Left ventricle myocardium superior (tissue), 1 donor: Measurements from ENCODE around the gene SIN3B. TPM values are rescaled to one million over a fixed set of nuclear protein-coding genes. Genes with fewer than 3 reads are reported as not detected.
A peak's percentile ranks its signal among the peaks of the same experiment; 100 is the strongest.

Experiments
- ATAC-seq: fragments of 200-7000 bp; cut with Tn5 transposase; one replicate; pipeline ENCODE4 v1.9.1; 2020; ENCODE audit warnings: mild to moderate bottlenecking, moderate library complexity
- DNase-seq: peaks from one replicate; pipeline ENCODE4 v3.0.0-alpha.2; 2020
- intact Hi-C: fragments of 100-400 bp; cut with micrococcal nuclease; formaldehyde crosslinking; loops from one replicate; pipeline ENCODE4 v1.11.0; 2022
- total RNA-seq: library from RNA; stranded (reverse); fragmentation: NEBNext Ultra II Directional; extraction: Animal tissue kit (Norgen Biotek cat#: 25700); gene quantifications from one replicate; pipeline ENCODE4 v1.2.1, GENCODE V29; 2021
- donor health status: DM: no; HTN: yes; CAD: no; lungs with severe emphysema.

Gene SIN3B
- total RNA-seq, 1 donor from 2014 or later: 26.0 TPM

DNA sequence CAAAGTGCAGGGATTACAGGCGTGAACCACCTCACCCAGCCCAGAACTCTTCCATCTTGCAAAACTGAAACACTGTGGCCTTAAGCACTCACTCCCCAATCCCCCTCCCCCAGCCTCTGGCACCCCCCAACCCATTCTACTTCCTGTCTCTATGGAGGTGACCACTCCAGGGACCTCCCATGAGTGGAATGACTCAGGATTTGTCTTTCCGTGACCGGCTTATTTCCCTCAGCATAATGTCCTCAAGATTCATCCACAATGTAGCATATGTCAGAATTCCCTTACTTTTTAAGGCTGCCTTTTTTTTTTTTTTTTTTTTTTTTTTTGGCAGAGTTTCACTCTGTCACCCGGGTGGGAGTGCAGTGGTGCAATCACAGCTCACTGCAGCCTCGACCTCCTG lies 56.0 kb downstream of the SIN3B start:
- ATAC-seq: no peak
- intact Hi-C loops: no loop called here
- no peak for DNase-seq

DNA sequence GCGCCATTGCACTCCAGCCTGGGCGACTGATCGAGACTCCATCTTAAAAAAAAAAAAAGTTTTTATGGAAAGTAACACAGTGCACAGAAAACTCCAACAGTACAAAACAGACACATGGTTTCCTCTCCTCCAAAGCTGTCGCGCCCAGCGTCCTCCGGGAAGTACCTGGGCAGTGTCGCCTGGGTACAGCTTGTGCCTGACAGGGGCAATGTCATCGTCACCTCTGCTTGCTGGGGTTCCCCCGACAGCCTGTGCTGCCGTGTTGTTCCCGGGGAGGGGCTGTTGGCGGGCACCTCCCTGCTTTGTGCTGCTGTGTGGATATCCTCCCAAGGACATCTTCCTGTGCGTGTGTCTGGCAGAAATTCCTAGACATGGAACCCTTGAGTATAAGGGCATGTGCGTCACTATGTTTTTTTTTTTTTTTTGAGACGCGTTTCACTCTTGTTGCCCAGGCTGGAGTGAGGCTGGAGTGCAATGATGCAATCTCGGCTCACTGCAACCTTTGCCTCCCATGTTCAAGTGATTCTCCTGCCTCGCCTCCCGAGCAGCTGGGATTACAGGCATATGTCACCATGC lies 57.2 kb downstream of the SIN3B start:
- intact Hi-C loops: no loop called here
- ATAC-seq: peak; percentile 81
- peak; percentile 74 for DNase-seq

DNA sequence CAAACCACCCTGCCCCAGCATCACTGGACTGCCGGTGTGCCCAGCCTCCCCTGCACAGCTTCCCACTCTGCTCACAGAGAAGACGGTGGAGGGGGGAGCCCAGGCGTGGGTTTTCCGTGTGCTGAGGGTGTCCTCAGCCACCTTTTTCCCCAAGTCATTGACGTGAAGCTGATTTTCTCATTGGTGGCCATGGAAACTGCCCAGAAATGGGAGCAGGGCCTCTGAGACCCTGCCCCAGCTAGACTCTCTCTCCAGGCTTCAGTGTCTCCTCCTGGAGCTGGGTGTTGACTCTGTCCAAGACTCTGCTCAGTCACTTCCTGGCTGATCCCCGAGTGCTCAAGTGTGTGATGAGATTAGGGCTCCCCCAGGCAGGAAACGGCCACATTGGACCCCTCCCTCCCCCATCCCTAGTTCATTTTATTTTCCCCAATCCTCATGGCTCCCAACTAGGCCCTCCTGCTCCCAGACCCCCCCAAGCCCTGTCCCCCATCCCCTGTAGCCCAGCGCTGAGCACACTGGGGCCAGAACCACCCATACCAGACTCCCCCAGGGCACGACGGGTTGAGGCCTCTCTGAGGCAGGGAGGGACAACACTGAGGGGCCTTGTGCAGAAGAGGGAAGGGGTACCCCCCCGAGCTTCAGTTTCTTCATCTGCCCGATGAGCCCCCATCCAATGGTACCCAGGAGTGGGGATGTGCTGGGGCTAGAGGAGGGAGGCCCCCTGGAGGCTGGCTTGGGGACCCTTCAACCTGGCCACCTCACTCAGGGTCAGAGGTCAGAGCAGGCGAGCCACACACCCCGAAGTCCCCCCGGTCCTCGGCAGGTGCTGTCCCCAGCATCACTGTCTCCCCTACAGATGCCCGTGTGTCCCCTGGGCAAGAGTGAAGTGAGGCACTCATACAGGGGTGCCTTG lies 58.4 kb downstream of the SIN3B start:
- intact Hi-C loops: no loop called here
- no peak for DNase-seq
- no peak for ATAC-seq

DNA sequence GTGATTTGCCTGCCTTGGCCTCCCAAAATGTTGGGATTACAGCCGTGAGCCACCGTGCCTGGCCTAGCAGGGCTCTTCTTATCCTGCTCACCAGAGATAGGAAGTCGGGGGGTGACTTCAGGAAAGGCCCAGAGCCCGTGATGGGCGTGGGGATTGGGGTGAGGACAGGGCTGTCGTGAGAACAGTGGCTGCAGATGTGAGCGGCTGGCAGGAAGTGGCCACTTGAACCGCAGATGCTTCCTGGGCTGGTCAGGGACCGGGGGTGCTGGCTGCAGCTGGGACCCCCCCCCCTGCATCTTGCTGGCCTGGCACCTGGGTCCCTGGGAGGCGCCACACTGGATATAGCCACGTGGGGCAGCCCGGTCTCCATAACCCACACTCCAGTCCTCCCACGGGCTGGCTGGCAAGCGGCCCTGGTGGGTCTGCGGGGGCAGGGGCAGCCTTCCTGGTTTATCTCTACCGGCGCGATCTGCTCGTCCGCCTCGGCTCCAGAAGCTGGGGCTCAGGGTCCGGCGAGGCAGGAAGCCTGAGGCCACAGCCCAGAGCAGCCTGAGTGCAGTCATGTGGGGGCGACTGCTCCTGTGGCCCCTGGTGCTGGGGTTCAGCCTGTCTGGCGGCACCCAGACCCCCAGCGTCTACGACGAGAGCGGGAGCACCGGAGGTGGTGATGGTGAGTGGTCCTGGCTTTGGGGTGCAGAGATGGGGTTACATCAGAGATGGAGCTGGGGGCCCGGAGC lies 59.6 kb downstream of the SIN3B start, which contains the start of gene F2RL3:
F2RL3 (plus strand) TSS at position 371 of the 737 bp plus-strand sequence; CDS start at position 562, 191 bp downstream.
- ATAC-seq: peak; percentile 42
- DNase-seq: peak; percentile 68
- intact Hi-C loops: no loop called here

DNA sequence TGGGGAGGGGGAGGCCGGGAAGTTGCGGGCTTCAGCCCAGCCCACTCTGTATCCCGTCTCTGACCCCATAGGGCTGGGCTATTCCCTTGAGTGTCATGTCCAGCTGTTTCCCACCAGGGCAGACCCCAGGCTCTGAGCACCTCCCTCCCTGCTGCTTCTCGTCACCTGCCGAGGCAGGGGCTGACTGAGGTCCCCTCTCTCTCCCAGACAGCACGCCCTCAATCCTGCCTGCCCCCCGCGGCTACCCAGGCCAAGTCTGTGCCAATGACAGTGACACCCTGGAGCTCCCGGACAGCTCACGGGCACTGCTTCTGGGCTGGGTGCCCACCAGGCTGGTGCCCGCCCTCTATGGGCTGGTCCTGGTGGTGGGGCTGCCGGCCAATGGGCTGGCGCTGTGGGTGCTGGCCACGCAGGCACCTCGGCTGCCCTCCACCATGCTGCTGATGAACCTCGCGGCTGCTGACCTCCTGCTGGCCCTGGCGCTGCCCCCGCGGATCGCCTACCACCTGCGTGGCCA lies 60.2 kb downstream of the SIN3B start:
- peak; percentile 69 for ATAC-seq
- intact Hi-C loops: no loop called here
- DNase-seq: peak; percentile 79

DNA sequence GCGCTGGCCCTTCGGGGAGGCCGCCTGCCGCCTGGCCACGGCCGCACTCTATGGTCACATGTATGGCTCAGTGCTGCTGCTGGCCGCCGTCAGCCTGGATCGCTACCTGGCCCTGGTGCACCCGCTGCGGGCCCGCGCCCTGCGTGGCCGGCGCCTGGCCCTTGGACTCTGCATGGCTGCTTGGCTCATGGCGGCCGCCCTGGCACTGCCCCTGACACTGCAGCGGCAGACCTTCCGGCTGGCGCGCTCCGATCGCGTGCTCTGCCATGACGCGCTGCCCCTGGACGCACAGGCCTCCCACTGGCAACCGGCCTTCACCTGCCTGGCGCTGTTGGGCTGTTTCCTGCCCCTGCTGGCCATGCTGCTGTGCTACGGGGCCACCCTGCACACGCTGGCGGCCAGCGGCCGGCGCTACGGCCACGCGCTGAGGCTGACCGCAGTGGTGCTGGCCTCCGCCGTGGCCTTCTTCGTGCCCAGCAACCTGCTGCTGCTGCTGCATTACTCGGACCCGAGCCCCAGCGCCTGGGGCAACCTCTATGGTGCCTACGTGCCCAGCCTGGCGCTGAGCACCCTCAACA lies 60.8 kb downstream of the SIN3B start:
- ATAC-seq (no peak), DNase-seq (no peak)
- intact Hi-C loops: no loop called here

DNA sequence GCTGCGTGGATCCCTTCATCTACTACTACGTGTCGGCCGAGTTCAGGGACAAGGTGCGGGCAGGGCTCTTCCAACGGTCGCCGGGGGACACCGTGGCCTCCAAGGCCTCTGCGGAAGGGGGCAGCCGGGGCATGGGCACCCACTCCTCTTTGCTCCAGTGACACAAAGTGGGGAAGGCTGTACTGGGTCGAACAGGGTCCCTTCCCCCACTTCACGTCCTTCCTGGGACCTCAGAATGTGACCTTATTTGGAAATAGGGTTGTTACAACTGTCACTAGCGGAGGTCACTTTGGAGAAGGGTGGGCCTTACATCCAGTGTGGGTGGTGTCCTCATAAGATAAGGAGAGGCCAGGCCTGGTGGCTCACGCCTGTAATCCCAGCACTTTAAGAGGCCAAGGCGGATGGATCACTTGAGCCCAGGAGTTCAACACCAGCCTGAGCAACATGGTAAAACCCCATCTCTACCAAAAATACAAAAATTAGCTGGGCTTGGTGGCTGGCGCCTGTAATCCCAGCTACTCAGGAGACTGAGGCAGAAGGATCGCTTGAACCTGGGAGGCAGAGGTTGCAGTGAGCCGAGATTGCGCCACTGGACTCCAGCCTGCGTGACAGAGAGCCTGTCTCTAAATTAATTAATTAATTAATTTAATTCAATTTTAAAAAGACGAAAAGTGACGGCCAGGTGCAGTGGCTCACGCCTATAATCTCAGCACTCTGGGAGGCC lies 61.4 kb downstream of the SIN3B start:
- no peak for ATAC-seq
- DNase-seq: no peak
- intact Hi-C loops: no loop called here

DNA sequence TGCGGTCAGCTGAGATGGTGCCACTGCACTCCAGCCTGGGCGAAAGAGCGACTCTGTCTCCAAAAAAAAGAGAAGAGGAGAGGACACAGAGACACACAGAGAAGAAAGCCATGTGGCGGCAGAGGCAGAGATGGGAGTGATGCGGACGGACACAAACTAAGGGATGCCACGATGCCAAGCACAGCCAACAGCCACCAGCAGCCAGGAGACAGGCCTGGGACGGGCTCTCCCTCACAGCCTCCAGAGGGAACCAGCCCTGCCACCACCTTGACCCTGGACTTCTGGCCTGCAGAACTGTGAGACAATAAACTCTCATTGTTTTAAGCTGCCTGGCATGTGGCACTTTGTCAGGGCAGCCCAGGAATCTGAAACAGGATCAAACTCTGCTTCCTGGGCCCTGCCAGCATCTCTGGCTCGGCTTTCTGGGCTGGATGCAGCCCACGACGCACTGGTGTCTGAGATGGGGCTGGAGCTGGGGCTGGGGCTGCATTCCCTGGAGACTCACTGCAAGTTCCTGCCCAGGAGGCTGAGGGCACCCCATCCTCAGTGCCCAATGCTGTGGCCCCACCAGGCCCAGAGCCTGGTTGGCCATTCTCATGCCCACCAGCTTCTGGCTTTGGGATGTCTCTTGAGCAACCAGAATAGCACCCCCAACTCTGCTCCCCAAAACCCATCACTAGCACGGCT lies 62.6 kb downstream of the SIN3B start:
- DNase-seq (no peak), ATAC-seq (no peak)
- intact Hi-C loops: no loop called here

DNA sequence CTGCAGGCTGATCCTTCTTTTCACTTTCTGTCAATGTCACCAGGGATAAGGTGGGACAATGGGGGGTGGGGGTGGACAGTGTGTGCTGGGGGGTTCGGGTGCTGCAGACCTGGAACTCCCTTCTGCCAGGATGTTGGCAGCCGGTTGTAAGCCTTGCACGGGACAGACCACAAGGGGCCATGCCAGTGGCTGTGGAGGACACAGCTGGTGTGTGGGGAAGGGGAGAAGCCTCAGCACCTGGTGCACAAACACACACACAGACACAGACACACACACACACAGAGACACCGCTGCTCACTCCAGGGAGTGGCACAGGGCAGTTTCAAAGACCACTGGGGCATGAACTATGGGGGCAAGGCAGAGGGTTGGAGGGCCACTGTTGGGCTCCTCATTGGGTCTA lies 63.2 kb downstream of the SIN3B start:
- DNase-seq: no peak
- ATAC-seq: no peak
- intact Hi-C loops: no loop called here

DNA sequence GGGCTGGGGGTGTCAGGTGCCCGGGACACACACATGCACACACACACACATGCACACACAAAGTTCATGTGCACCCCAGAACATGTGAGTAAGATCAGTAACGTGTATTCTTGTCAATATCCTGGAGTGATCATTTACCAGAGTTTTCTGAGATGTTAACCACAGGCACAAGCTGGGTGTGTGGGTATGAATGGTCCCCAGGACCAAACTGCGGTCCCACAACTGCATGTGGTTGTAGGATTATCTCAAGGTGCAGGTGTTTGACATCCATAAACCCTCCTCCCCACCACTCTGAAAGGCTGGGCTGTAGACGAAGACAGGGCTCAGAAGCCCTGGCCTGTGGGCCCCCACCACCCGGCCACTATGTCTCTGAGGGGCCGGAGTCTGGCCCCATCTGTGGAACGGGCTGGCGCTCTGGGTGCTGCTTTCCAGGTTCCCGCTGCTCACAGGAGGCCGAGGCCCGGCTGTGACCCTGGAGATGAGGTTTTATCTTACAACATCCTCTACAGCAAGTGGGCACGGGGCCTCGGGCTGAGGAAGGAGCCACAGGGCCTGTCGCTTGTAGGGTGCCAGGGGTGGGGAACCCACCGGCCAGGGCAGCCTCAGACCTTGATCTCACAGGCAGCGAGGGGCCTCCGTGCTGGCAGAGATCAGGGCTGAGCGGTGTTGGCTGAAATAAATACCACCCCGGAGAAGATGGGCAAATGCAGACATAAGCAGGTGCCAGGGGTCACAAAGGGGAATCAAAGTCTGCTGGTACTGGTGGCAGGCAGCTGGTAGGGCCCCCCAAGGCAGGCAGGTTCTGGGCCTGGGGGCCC lies 63.9 kb downstream of the SIN3B start:
- DNase-seq (no peak), ATAC-seq (no peak)
- intact Hi-C loops: no loop called here

DNA sequence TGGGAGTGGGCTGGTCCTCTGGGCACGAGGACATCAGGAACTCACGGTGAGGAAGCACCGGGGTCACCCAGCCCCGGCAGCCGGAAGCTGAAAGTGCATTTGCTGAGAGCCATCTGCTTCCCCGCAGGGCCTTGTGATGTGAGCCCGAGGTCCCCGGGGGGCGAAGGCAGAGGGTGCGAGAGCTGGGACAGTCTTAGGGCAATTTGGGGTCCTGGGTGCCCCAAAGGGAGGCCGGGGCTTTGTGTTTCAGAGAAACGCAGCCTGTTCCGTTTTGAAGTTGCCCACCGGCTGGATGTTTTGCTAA lies 64.4 kb downstream of the SIN3B start:
- DNase-seq (peak; percentile 52), ATAC-seq (no peak)
- intact Hi-C loops: no loop called here

DNA sequence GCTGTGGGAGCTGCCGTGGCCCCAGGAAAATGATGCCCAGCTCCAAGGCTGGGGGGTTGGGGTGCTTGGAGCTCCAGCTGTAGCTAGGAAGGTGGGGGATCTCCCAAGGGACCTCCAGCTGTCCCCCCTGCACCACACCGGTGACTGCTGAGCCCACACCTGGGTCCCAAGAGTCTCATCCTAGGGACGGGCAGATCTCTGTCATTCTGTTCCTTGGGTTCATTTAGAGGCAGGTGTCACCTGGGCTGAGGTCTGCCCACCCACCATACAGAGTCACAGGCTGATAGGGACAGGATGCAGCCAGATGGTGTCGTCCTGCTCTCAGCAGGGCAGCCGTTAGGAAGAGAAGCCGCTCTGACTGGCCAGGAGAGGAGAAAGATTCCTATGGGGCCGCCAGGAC lies 64.9 kb downstream of the SIN3B start:
- DNase-seq (no peak), ATAC-seq (no peak)
- intact Hi-C loops: no loop called here

DNA sequence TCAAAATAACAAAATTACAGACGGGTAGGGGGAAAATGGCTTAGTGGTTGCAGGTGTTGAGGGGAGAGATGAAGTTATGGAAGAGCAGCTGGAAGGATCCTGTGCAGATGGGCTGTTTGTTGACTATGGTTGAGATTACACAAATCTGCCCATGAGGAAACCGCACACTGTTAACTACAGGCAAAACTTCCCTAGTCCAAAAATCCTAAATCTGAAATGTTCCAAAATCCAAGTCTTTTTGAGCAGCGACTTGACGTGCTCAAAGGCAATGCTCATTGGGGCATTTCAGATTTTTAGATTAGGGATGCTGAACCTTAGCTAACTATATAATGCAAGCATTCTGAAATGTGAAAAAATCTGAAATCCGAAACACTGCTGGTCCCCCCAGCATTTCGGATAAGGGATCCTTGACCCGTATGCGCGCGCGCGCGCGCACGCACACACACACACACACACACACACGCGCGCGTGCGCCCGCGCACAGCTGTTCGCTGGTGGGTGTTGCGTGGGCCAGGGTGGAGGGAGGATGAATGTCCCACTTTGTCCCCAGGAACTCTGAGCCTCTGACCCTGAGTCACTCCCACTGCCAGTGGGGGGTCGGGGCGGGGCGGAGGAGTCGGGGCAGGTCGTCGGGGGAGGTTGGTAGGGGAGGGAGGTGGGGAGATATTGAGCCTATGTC lies 66.4 kb downstream of the SIN3B start:
- intact Hi-C loops: no loop called here
- DNase-seq (peak; percentile 52), ATAC-seq (no peak)

DNA sequence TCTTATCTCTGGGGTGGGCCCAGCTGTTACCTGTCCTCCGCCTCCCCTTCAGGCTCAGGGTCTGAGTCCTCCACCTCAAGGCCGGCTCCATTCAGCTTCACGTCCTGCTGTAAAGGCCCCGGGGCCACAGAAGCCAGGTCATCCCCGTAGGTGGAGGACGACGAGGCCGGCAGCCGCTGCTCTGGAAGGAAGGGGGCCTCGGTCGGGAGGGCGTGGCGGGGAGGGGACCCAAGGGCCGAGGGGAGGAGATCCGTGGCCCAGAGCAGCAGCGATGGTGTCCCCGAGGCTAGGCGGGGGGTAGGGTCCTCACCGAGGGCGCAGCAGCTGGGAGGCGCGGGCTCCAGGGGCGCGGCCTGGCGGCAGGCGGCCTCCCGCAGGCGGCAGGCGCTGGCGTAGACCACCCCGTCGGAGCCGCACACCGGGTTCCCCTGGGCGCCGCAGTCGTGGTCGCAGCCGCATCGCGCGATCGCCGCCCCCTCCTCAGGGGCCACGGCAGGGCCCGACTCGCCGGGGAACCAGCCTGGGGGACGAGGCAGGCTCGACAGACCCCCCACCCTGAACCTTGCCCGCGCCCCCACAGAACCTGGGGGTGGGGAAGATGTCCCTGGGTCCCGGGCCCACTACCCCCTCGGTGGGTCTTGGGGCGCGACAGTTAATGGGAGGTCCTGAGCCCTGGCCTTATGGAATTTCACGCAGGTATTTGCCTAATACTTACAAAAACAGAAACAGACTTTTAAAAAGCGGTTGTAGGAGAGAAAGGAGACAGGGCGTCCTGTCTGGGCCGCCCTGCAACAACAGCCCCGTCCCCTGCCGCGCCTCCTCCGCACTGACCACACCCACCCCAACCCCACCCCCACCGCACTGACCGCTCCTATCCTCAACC lies 67.2 kb downstream of the SIN3B start:
- DNase-seq: peak; percentile 49
- intact Hi-C loops: no loop called here
- ATAC-seq: no peak

DNA sequence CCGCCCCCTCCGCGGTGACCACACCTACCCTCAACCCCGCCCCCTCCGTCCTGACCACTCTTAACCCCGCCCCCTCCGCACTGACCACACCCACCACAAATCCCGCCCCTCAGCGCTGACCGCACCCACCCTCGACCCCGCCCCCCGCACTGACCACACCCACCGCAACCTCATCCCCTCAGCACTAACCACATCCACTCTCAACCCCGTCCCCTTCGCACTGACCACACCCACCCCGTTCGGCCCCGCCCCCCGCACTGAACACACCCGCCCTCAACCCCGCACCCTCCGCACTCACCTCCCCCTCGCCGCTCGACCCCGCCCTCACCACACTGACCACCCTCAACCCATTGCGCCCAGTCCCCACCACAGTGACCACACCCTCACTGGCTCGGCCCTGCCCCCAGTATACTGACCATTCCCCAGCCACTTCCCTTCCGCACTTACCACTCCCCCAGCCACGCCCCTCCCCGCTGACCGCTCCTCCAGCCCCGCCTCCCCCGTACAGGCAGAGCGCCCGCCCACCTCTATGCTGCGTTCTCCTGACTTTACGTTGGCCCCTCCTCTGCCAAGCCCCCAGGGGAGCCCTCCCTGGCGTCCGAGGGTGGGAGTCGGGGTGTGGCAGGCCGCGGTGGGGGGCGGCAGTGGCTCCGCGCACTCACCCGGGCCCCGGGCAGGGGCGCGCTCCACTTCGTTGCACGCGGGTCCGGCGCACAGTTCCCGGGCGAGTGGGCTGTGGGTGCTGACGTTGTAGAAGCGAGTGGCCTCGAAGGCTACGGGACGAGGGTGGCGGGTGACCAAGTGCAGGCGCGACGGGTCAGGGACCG lies 68.0 kb downstream of the SIN3B start:
- DNase-seq (peak; percentile 94), ATAC-seq (peak; percentile 92)
- intact Hi-C loops: no loop called here

DNA sequence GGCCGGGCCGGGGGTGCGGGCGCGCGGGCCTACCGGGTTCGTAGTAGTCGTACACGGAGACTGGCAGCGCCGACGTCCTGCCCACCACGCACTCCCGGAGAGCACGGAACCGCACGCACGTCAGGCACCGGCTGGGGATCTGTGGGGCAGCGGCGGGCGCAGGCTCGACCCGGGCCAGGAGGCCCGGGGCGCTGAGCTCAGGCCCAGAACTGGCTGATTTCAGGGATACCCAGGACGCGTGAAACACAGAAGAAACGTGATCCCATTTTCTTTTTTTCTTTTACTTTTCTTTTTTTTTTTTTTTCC lies 68.6 kb downstream of the SIN3B start:
- DNase-seq: no peak
- ATAC-seq: peak; percentile 22
- intact Hi-C loops: no loop called here
